DND-41 (cell line): ENCODE measurements around the gene CNNM2.
A peak's percentile ranks its signal among the peaks of the same experiment; 100 is the strongest.

Experiments used
- ATAC-seq: fragments of 200-7000 bp; cut with Tn5 transposase; 3 replicates; pipeline ENCODE4 v1.9.1; 2021; ENCODE audit warnings: low read depth; ENCODE audit not compliant: insufficient read depth
- DNase-seq: peaks from one replicate; pipeline ENCODE4 v3.0.0-alpha.2; 2020
- H2AFZ ChIP-seq: 2 replicates; pipeline ENCODE4 v1.6.0; 2012; ENCODE audit warnings: low read depth, low read length
- H3K27ac ChIP-seq: 2 replicates; pipeline ENCODE4 v1.5.1; 2012; ENCODE audit warnings: low read length, inconsistent platforms
- H3K27me3 ChIP-seq: fragments of 200-600 bp; sonication (generic); 2 replicates; pipeline ENCODE4 v1.6.0; 2012; ENCODE audit warnings: low read length, mild to moderate bottlenecking, inconsistent platforms; ENCODE audit not compliant: insufficient read depth, poor library complexity
- H3K36me3 ChIP-seq: 2 replicates; pipeline ENCODE4 v1.5.1; 2012; ENCODE audit warnings: low read length, inconsistent platforms; ENCODE audit not compliant: insufficient read depth
- H3K4me1 ChIP-seq: 2 replicates; pipeline ENCODE4 v1.5.1; 2012; ENCODE audit warnings: mild to moderate bottlenecking, low read length; ENCODE audit not compliant: insufficient read depth
- H3K4me2 ChIP-seq: 2 replicates; pipeline ENCODE4 v1.6.0; 2012; ENCODE audit warnings: mild to moderate bottlenecking, moderate library complexity, low read length, inconsistent platforms; ENCODE audit not compliant: insufficient read depth
- H3K4me3 ChIP-seq, 2 experiments: fragments of 200-600 bp in 1 of 2; shearing (Covaris generic) in 1 of 2; 2 replicates each; pipeline ENCODE4 v1.5.1; 2012 to 2016; ENCODE audit warnings: inconsistent platforms in 2 of 2, low read length in 2 of 2, mild to moderate bottlenecking in 2 of 2, low read depth in 1 of 2, moderate library complexity in 1 of 2
- H3K79me2 ChIP-seq: 2 replicates; pipeline ENCODE4 v1.6.0; 2012; ENCODE audit warnings: low read length, inconsistent platforms; ENCODE audit not compliant: insufficient read depth
- H3K9ac ChIP-seq: 2 replicates; pipeline ENCODE4 v1.6.0; 2012; ENCODE audit warnings: low read depth, mild to moderate bottlenecking, inconsistent platforms, low read length, moderate library complexity
- H3K9me3 ChIP-seq: 2 replicates; pipeline ENCODE4 v1.5.1; 2012; ENCODE audit warnings: low read length, moderate library complexity, mild to moderate bottlenecking, inconsistent platforms; ENCODE audit not compliant: insufficient read depth, severe bottlenecking
- H4K20me1 ChIP-seq: 2 replicates; pipeline ENCODE4 v1.6.0; 2012; ENCODE audit warnings: low read length; ENCODE audit not compliant: insufficient read depth
- EZH2 ChIP-seq: IDR thresholded peaks from 3 replicates; pipeline ENCODE4 v1.6.1; 2012; ENCODE audit warnings: borderline replicate concordance, low read depth, mild to moderate bottlenecking, moderate library complexity, low read length, inconsistent platforms; ENCODE audit not compliant: severe bottlenecking
- TF ChIP-seq, protein P1 (sequence below): IDR thresholded peaks from 2 replicates; pipeline ENCODE4 v1.5.1; 2012; ENCODE audit warnings: borderline replicate concordance, low read length, moderate library complexity, mild to moderate bottlenecking; ENCODE audit not compliant: poor library complexity, severe bottlenecking; ENCODE audit errors: extremely low read depth

The CNNM2 gene

DNA sequence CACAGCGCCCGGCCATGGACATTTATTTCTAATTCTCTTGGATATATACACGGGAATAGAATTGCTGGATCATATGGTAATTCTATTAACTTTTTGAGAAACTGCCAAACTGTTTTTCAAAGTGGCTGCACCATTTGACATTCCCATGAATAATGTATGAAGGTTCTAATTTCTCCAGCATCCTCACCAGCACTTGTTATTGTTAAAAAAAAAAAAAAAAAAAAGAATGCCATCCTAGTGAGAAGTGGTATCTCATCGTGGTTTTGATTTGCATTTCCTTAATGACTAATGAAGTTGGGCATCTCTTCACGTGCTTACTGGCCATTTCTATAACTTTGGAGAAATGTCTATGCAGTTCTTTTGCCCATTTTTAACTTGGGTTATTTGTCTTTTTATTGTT, 13.5 kb downstream of the CNNM2 start:
- H3K4me2 ChIP-seq, result no peak overlapping the region
- no peaks in the 10 kb centered on the region for H4K20me1 ChIP-seq
- H3K36me3 ChIP-seq, result no peaks in the 10 kb centered on the region
- no peak overlapping the region for H3K27ac ChIP-seq
- TF ChIP-seq, protein P1, sequence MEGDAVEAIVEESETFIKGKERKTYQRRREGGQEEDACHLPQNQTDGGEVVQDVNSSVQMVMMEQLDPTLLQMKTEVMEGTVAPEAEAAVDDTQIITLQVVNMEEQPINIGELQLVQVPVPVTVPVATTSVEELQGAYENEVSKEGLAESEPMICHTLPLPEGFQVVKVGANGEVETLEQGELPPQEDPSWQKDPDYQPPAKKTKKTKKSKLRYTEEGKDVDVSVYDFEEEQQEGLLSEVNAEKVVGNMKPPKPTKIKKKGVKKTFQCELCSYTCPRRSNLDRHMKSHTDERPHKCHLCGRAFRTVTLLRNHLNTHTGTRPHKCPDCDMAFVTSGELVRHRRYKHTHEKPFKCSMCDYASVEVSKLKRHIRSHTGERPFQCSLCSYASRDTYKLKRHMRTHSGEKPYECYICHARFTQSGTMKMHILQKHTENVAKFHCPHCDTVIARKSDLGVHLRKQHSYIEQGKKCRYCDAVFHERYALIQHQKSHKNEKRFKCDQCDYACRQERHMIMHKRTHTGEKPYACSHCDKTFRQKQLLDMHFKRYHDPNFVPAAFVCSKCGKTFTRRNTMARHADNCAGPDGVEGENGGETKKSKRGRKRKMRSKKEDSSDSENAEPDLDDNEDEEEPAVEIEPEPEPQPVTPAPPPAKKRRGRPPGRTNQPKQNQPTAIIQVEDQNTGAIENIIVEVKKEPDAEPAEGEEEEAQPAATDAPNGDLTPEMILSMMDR, result no peak
- TF ChIP-seq EZH2, result no peak
- no peaks in the 10 kb centered on the region for H3K9me3 ChIP-seq
- H3K79me2 ChIP-seq, result no peaks in the 10 kb centered on the region
- DNase-seq, result no peak
- H3K4me3 ChIP-seq, result no peak overlapping the region
- no peak overlapping the region for H2AFZ ChIP-seq
- no peak for ATAC-seq
- no peak overlapping the region for H3K9ac ChIP-seq
- H3K27me3 ChIP-seq, result no peaks in the 10 kb centered on the region
- peaks cover 11% of the 10 kb centered on the region for H3K4me1 ChIP-seq

DNA sequence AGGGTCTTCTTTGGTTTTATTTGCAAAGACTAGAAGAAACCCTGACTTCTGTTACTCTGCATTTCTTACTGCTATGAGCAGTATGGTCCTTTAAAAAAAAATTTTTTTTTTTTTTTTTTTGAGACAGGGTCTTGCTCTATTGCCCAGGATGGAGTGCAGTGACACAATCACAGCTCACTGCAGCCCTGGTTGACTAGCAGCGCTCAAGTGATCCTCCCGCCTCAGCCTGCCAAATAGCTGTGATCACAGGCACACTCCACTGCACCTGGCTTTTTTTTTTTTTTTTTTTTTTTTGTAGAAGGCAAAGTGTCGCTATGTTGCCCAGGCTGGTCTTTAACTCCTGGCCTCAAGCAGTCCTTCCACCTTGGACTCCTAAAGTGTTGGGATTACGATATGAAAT, 17.4 kb downstream of the CNNM2 start:
- Histone ChIP-seq H2AFZ (no peak overlapping the region), H3K79me2 (no peaks in the 10 kb centered on the region), H3K27me3 (no peaks in the 10 kb centered on the region), H3K4me3 (no peak overlapping the region), H3K4me2 (no peak overlapping the region), H4K20me1 (no peaks in the 10 kb centered on the region), H3K9me3 (no peaks in the 10 kb centered on the region), H3K9ac (no peak overlapping the region), H3K4me1 (peaks cover 14% of the 10 kb centered on the region), H3K36me3 (no peaks in the 10 kb centered on the region), H3K27ac (no peak overlapping the region)
- ATAC-seq, result 0 out of 3 replicates have a peak, but pooled peaks have one; percentile 57
- TF ChIP-seq EZH2, result no peak
- TF ChIP-seq, protein P1, result no peak
- DNase-seq, result peak; percentile 17

DNA sequence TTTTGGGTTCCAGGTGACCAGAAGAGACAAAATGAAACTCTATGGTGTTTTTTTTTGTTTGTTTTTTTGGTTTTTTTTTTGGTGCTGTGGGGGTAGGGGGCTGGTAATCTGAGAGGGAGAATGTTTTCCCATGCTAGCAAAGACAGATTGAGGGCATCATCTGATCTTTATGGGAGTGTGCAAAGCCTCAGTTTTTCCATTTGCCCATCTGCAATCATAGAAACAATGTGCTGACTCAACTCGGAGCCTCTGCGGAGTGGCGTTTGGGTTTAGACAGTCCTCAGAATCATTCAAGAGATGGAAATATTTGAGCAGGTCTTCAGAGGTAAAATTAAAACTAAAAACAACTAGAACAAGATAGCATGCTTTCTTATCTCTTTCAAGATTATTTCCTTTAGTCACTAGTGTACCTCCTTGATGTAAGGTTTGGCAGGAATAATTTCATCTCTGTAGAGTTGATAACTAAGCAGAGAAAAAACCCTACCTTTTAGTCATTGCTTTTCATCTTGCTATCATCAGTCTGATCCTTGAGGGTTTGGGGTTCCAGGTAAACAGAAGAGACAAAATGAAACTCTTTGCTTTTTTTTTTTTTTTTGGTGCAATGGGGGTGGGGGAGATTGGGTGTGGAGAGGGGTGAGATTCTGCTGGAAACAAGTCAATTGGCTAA, 18.0 kb downstream of the CNNM2 start:
- no peaks in the 10 kb centered on the region for H3K27me3 ChIP-seq
- DNase-seq (no peak), ATAC-seq (0 out of 3 replicates have a peak, but pooled peaks have one; percentile 27)
- no peak overlapping the region for H2AFZ ChIP-seq
- no peaks in the 10 kb centered on the region for H3K79me2 ChIP-seq
- H3K9ac ChIP-seq, result no peak overlapping the region
- no peak overlapping the region for H3K4me2 ChIP-seq
- no peak overlapping the region for H3K4me3 ChIP-seq
- TF ChIP-seq, protein P1, result no peak
- TF ChIP-seq EZH2, result no peak
- no peaks in the 10 kb centered on the region for H3K36me3 ChIP-seq
- no peak overlapping the region for H3K27ac ChIP-seq
- no peaks in the 10 kb centered on the region for H4K20me1 ChIP-seq
- H3K9me3 ChIP-seq, result no peaks in the 10 kb centered on the region
- peaks cover 14% of the 10 kb centered on the region for H3K4me1 ChIP-seq

DNA sequence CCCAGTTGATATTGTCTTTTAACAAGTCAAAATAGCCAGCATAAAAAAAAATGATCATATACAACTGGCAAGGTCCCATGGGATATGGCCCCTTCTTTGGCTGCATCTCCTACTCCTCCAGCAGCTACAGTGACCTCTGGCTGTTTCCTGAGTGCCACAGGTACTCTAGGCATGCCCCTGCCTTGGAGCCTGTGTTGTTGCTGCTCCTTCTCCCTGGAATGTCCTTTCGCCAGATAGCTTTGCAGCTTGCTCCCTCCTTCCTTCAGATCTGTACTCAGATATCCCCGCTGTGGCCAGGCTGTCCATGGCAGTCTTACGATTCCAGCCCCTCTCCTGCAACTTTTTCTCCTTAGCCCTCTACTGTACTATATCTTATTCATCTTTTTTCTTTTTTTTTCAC, 23.3 kb downstream of the CNNM2 start:
- Histone ChIP-seq H3K27me3 (no peaks in the 10 kb centered on the region), H2AFZ (no peak overlapping the region), H4K20me1 (no peaks in the 10 kb centered on the region), H3K36me3 (no peaks in the 10 kb centered on the region), H3K9ac (no peak overlapping the region), H3K79me2 (no peaks in the 10 kb centered on the region), H3K27ac (no peak overlapping the region), H3K4me3 (no peak overlapping the region), H3K9me3 (no peaks in the 10 kb centered on the region), H3K4me2 (no peak overlapping the region), H3K4me1 (peaks cover 5% of the 10 kb centered on the region)
- DNase-seq (no peak), ATAC-seq (no peak)
- TF ChIP-seq EZH2, result no peak
- TF ChIP-seq, protein P1, result no peak
